HG02938 (cell line): ENCODE results near the gene KRT73.

ENCODE experiments used
- ATAC-seq: cut with Tn5 transposase; IDR thresholded peaks from one replicate; pipeline ENCODE4 v1.9.1; 2021; ENCODE audit warnings: mild to moderate bottlenecking, moderate library complexity; ENCODE audit not compliant: unreplicated experiment

KRT73 gene

GRCh38 chr12:52618216-52618615, at the start of gene KRT73:
Gene KRT73, minus strand, starts transcription at chr12:52618559. Its CDS starts 35 bp downstream, at chr12:52618524.
- ATAC-seq = no peak

DNA sequence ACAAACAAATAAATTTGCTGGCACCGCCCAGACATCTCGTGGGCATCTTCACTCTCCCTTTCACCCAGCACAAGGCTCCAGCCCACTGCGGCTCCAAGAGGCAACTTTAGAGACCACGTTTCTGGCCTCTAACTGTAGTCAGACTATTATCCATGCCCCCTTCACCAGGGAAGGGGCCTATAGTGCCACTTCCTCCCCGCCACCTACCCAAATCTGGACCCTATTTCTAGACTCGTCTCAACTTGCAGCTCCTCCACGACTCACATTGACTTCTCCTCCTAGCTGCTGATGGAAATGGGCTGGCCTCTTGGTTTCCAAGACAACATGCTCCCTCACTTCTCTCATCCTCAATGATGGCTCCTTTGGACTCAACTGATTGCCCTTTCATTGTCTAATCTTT, 49.6 kb upstream of the KRT73 start:
- no peak for ATAC-seq

GRCh38 chr12:52667509-52667908, 49.1 kb upstream of the KRT73 start:
- no peak for ATAC-seq

DNA sequence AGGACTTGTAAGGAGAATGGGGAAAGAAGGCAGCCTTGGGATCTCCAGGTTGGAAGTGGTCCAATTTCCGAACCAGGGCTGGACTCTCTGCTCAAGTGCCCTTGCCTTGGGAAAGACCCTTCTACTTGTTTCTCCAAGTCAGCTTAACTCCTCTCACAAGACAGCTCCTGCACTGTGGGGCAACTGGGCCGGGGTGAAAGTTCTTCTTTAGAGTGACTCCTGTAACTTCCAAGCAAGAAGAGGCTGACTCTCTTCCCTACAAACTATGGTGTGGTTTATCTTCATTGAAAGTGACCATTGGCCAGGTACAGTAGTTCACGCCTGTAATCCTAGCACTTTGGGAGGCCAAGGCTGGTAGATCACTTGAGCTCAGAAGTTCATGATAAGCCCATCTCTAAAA, 48.1 kb upstream of the KRT73 start:
- ATAC-seq = no peak

GRCh38 chr12:52663420-52663819, 45.1 kb upstream of the KRT73 start:
- ATAC-seq = no peak

DNA sequence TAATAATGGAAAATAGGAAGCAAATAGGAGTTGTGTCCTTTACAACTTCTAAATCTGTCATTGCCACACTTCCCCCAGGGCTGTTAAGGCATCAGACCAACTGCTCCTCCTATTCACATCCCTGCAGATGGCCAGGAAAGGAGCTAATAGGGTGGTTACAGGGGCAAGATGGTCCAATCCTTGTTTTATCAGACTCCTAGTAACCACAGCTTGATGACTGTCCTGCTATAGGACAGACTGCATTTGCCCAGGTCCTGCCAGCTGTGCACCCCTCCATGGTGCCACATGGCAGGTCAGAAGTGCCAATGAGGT, 44.5 kb upstream of the KRT73 start:
- ATAC-seq = no peak

GRCh38 chr12:52662093-52662917, 43.9 kb upstream of the KRT73 start:
- ATAC-seq = no peak

GRCh38 chr12:52661668-52662067, 43.3 kb upstream of the KRT73 start:
- no peak for ATAC-seq

DNA sequence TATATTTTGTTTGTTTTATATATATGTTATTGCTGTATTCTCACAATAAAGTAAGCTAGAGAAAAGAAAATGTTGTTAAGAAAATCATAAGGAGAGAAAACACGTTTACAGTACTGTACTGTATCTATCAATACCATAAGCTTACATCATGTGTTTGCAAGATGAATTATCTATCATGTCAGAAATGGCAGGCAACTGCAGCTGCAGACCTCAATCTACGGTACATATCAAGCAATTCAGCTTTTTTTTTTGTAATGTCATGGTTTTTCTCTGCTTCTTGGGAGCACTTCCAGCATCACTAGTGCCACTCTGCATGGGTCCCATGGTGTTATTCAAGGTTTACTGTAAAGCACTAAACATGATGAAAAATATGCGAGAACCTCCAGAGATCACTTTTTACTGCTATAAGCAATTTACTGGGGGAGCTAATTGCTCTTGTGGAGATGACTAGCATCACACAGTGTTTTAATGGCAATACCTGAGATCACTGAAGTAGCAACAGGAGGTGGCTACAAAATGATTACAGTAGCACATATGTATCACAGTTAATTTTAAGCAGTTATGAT, 42.7 kb upstream of the KRT73 start:
- ATAC-seq = no peak

GRCh38 chr12:52659951-52660350, 41.6 kb upstream of the KRT73 start:
- no peak for ATAC-seq

- ATAC-seq = no peak
These were observed 41.0 kb upstream of the KRT73 start for GRCh38 chr12:52659395-52659794.

DNA sequence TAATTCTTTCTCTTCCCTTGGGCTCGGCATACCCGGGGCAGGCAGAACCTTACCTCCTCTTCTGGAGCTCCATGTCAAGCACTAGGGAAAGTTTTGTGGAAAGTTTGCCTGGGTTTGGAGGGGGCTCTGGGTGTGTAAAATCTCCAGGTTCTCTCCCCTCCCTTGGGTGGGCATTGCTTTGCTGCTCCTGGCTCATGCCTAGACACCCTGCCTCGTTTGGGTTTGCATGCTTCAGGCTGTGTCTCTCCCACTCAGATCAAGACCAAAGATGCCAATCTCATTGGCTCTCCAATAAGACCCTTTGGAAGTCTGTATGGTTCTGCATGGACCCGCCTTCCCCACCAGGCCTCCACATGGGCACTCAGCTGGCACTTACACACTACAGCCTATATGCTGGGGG, 39.8 kb upstream of the KRT73 start:
- ATAC-seq = no peak

GRCh38 chr12:52657250-52657902, 39.0 kb upstream of the KRT73 start:
- ATAC-seq = no peak

GRCh38 chr12:52656616-52657015, 38.3 kb upstream of the KRT73 start:
- ATAC-seq = no peak

DNA sequence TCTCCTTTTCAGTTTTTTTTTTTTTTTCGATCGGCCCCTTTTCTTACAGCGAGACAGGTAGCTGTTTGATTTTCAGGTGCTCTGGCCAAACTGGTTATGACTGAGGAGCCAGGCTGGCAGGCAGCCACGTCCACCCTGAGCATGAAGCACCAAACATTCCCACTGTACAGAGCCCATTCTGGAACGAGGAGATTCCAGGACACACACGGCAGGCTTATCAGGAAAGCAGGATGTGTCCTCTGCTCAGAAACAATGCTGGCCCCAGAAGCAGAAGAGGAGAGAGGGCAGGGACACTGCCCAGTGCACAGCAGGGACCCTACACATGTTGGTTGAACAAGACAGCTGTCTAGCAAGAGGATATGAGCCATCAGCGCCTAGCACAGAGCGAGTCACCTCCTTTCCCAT, 37.4 kb upstream of the KRT73 start:
- ATAC-seq = no peak

- no peak for ATAC-seq
These were observed 36.9 kb upstream of the KRT73 start for GRCh38 chr12:52655251-52655650.

GRCh38 chr12:52651726-52652261, 33.4 kb upstream of the KRT73 start, which contains the start of gene KRT2:
Gene KRT2, minus strand, starts transcription at chr12:52652211. Its CDS starts 69 bp downstream, at chr12:52652142.
- ATAC-seq = no peak

- no peak for ATAC-seq
These were observed 32.2 kb upstream of the KRT73 start for GRCh38 chr12:52650520-52651081.

DNA sequence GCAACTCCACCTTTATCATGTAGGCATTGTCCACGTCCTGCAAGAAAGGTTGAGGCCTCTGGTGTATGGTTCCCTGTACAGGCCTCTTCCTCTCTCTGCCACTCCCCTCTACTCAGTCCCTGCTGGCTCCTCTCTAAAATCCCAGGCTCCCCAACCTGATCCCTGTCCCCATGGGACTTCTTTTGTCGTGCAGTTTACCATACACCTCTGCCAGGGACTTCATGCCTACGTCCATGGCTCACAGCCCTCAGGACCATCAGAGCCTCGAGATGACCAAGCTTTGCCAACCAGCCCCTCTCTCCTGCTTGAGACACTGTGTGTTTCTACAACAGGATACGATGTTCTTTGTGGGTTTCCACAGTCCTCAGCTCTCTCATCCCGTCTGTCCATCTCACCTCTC, 30.7 kb upstream of the KRT73 start:
- ATAC-seq = no peak

- ATAC-seq = no peak
These were observed 29.7 kb upstream of the KRT73 start for GRCh38 chr12:52648012-52648550.

DNA sequence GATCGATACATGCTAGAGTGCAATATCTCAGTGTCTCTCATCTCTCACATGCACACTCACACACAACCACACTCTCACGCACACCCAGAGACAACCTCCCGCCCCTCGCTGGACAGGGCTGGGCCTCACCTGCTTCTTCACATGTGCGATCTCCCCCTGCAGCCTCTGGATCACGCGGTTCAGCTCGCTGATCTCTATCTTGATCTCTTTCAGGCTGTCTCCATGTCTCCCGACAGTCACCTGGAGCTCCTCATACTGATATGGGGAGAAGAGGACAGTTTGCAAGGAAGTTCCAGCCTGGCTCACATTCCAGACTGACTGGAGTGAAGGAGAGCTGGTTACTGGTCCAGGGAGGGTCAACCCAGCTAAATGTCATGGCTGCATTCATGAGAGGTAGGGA, 29.2 kb upstream of the KRT73 start:
- no peak for ATAC-seq
